Measurements from ENCODE around the gene CACNG7. TPM values are rescaled to one million over a fixed set of nuclear protein-coding genes. Genes with fewer than 3 reads are reported as not detected.
A peak's percentile ranks its signal among the peaks of the same experiment; 100 is the strongest.

CACNG7 gene
- total RNA-seq, 2 donors from 2014 or later: not detected

DNA sequence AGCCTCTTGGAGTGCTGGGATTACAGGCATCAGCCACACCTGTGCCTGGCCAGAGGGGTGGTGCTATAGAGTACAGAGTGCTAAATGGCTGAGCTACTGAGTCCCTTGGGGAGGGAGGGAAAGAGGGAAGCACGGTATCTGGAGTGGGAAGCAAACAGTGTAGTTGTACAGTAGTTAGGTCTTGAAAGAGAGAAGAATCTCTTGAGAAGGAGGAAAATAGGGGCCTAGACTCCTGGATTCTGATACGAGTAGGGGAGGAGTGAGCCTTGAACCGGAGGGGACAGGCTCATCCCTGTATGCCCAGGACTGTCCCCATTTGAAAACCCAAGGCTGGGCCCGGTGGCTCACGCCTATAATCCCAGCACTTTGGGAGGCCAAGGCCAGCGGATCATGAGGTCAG, 36.3 kb upstream of the CACNG7 start:
- peaks cover 10% of the 10 kb centered on the region for H3K36me3 Mint-ChIP-seq
- no peaks in the 10 kb centered on the region for H3K27me3 Mint-ChIP-seq
- DNase-seq (ENCODE audit: low spot score) (no peak), ATAC-seq (no peak)
- H3K4me1 Mint-ChIP-seq (ENCODE audit: low read depth in 2 of 2): peaks cover 38 to 40% of the 10 kb centered on the region in 2 donors
- H3K4me3 Mint-ChIP-seq: no peak overlapping the region
- H3K9me3 Mint-ChIP-seq: no peaks in the 10 kb centered on the region
- no peak overlapping the region for H3K27ac Mint-ChIP-seq

DNA sequence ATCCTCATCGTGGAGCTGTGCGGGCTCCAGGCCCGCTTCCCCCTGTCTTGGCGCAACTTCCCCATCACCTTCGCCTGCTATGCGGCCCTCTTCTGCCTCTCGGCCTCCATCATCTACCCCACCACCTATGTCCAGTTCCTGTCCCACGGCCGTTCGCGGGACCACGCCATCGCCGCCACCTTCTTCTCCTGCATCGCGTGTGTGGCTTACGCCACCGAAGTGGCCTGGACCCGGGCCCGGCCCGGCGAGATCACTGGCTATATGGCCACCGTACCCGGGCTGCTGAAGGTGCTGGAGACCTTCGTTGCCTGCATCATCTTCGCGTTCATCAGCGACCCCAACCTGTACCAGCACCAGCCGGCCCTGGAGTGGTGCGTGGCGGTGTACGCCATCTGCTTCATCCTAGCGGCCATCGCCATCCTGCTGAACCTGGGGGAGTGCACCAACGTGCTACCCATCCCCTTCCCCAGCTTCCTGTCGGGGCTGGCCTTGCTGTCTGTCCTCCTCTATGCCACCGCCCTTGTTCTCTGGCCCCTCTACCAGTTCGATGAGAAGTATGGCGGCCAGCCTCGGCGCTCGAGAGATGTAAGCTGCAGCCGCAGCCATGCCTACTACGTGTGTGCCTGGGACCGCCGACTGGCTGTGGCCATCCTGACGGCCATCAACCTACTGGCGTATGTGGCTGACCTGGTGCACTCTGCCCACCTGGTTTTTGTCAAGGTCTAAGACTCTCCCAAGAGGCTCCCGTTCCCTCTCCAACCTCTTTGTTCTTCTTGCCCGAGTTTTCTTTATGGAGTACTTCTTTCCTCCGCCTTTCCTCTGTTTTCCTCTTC, 35.1 kb upstream of the CACNG7 start:
- H3K4me3 Mint-ChIP-seq: peak overlapping the region; percentile 38
- no peaks in the 10 kb centered on the region for H3K27me3 Mint-ChIP-seq
- no peaks in the 10 kb centered on the region for H3K9me3 Mint-ChIP-seq
- peaks cover 10% of the 10 kb centered on the region for H3K36me3 Mint-ChIP-seq
- H3K4me1 Mint-ChIP-seq (ENCODE audit: low read depth in 2 of 2): peaks cover 33% of the 10 kb centered on the region in 2 donors
- DNase-seq (ENCODE audit: low spot score) (no peak), ATAC-seq (no peak)
- peak overlapping the region; percentile 9 to 39 for H3K27ac Mint-ChIP-seq

DNA sequence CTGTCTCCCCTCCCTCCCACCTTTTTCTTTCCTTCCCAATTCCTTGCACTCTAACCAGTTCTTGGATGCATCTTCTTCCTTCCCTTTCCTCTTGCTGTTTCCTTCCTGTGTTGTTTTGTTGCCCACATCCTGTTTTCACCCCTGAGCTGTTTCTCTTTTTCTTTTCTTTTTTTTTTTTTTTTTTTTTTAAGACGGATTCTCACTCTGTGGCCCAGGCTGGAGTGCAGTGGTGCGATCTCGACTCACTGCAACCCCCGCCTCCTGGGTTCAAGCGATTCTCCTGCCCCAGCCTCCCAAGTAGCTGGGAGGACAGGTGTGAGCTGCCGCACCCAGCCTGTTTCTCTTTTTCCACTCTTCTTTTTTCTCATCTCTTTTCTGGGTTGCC, 34.5 kb upstream of the CACNG7 start:
- DNase-seq (ENCODE audit: low spot score): no peak
- peak overlapping the region; percentile 38 for H3K4me3 Mint-ChIP-seq

DNA sequence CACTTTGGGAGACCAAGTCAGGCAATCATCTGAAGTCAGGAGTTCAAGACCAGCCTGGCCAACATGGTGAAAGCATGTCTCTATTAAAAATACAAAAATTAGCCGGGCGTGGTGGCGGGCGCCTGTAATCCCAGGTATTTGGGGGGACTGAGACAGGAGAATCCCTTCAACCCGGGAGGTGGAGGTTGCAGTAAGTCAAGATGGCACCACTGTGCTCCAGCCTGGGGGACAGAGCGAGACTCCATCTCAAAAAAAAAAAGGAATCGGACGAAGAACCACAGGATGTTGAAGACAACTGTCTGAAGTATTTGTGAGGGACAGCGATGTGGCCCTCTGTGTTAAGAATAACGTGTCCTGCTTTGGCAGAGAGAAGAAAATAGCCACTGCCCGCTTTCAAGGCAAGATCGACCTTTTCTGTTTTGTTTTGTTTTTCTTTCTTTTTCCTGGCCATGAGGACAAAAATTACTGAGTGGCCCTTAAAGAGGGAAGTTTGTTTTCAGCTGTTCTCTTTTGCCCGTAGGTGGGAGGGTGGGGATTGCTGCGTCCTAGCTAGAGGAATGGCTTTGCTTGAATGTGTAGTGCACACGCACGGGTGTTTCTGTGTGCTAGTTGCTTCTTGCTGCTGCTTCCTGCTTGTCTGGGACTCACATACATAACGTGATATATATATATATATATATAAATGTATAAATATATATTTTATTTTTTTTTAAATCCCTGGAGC, 33.3 kb upstream of the CACNG7 start:
- H3K4me1 Mint-ChIP-seq (ENCODE audit: low read depth in 2 of 2): peaks cover 28 to 30% of the 10 kb centered on the region in 2 donors
- no peaks in the 10 kb centered on the region for H3K27me3 Mint-ChIP-seq
- H3K36me3 Mint-ChIP-seq: peaks cover 10% of the 10 kb centered on the region
- no peak for ATAC-seq
- no peak overlapping the region for H3K27ac Mint-ChIP-seq
- DNase-seq (ENCODE audit: low spot score): no peak
- no peak overlapping the region for H3K4me3 Mint-ChIP-seq
- no peaks in the 10 kb centered on the region for H3K9me3 Mint-ChIP-seq

More for the DNA sequence above, 34.5 kb upstream of the CACNG7 start:
- no peak for ATAC-seq
- Mint-ChIP-seq H3K36me3 (peaks cover 10% of the 10 kb centered on the region), H3K27me3 (no peaks in the 10 kb centered on the region), H3K4me1 (ENCODE audit: low read depth in 2 of 2) (peaks cover 33 to 34% of the 10 kb centered on the region in 2 donors), H3K27ac (peak overlapping the region; percentile 9 to 39), H3K9me3 (no peaks in the 10 kb centered on the region)

DNA sequence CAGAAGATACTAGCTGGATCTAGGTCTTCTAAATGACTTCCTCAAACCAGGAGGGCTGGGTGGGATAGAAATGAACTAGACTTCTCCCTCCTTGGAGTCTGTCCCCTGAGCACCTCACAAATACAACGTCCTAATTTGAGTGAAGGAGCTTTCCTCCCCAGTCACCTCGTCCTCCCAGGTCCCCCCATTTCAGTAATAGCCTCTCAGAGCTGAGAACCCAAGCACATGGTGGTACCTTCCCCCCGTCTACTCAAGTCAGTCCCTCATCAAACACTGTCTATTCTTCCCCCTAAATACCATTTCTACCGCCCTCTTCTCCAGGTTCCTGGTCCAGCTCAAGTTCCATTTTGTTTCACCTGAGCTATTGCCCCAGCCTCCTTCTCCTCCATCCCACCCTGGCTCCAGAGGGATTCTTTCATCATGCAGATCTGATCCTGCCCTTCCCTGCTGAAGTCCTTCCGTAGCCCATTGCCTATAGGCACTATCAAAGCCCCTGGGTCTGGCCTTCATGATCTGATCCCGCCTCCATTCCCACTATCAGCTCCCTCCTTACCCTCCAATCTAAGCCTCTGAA, 32.3 kb upstream of the CACNG7 start:
- ATAC-seq (no peak), DNase-seq (ENCODE audit: low spot score) (no peak)
- H3K27ac Mint-ChIP-seq: no peak overlapping the region
- H3K27me3 Mint-ChIP-seq: no peaks in the 10 kb centered on the region
- peaks cover 10% of the 10 kb centered on the region for H3K36me3 Mint-ChIP-seq
- H3K4me1 Mint-ChIP-seq (ENCODE audit: low read depth in 2 of 2): peaks cover 18 to 24% of the 10 kb centered on the region in 2 donors
- H3K4me3 Mint-ChIP-seq: no peak overlapping the region
- no peaks in the 10 kb centered on the region for H3K9me3 Mint-ChIP-seq

DNA sequence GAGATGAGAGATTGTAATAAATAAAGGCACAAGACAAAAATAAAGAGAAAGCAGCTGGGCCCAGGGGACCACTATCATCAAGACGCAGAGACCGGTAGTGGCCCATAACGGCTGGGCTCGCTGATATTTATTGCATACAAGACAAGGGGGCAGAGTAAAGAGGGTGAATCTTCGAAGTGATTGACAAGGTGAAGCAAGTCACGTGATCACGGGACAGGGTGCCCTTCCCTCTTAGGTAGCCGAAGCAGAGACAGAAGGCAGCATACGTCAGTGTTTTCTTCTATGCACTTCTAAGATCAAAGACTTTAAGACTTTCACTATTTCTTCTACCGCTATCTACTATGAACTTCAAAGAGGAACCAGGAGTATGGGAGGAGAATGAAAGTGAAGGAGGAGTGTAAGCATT, 31.7 kb upstream of the CACNG7 start:
- Mint-ChIP-seq H3K36me3 (peaks cover 10% of the 10 kb centered on the region), H3K4me3 (no peak overlapping the region), H3K4me1 (ENCODE audit: low read depth in 2 of 2) (peaks cover 17 to 24% of the 10 kb centered on the region in 2 donors), H3K27me3 (no peaks in the 10 kb centered on the region), H3K27ac (no peak overlapping the region), H3K9me3 (no peaks in the 10 kb centered on the region)
- DNase-seq (ENCODE audit: low spot score) (no peak), ATAC-seq (no peak)

DNA sequence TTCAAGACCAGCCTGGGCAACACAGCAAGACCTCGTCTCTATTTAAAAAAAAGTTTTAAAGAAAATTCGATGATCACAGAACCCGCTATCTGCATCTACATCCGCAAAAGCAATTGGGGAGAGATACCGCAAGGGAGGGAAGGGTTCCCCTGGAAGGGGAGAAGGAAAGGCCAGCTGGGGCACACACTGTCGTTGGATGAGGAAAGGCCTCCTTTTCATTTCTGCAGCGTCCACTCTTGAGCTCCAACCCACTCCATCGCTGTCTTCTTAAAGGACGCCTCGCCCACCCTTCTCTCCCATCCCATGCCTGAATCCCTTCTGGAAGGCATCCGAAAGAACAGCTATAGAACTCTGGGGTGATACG, 30.3 kb upstream of the CACNG7 start:
- H3K36me3 Mint-ChIP-seq: peaks cover 10% of the 10 kb centered on the region
- H3K9me3 Mint-ChIP-seq: no peaks in the 10 kb centered on the region
- no peak for ATAC-seq
- H3K27ac Mint-ChIP-seq: no peak overlapping the region
- peaks cover 5 to 6% of the 10 kb centered on the region in 2 donors for H3K27me3 Mint-ChIP-seq
- H3K4me1 Mint-ChIP-seq (ENCODE audit: low read depth in 2 of 2): peaks cover 17 to 24% of the 10 kb centered on the region in 2 donors
- no peak overlapping the region for H3K4me3 Mint-ChIP-seq
- DNase-seq (ENCODE audit: low spot score): no peak

DNA sequence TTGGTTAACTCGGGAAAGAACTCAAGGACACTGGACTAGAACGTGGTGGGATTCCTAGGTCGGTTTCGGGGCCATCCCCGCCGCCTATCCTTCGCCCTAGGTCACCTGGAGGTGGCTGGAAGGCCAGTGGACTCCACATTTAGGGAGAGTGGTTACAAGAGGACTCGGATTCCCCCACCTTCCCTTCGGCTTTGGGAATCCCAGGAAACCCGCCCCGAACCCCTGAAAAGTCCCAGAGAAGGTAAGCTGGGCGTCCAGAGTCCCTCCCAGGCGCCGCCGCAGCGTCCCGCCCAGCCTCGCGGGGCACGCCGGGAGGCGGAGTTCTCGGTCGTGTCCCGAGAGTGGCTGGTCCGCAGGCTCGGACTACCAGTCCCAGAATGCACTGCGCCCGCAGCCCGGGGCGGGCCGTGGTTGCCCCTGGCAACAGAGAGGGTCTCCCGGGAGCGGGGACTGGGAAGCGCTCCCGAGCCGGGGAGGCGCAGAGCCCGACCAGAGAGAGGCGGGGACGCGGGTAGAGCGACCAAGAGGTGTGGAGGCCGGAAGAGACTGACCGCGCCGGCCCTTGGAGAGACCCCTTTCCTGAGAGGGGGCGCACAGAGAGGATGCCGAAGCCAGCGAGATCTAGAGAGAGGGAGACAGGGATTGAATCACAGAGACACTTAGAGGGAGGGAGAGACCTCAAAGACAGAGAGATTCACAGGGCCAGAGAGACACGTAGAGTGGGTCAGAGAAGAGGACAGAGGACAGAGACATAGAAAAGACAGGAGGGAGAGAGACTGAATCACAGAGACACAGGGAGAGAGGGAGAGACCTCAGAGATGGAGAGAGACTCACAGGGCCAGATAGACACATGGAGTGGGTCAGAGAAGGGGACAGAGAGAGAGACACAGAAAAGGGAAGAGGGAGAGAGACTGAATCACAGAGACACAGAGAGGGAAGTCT, 29.7 kb upstream of the CACNG7 start:
- Mint-ChIP-seq H3K4me3 (no peak overlapping the region), H3K27ac (no peak overlapping the region)
- DNase-seq (ENCODE audit: low spot score): peak; percentile 92

DNA sequence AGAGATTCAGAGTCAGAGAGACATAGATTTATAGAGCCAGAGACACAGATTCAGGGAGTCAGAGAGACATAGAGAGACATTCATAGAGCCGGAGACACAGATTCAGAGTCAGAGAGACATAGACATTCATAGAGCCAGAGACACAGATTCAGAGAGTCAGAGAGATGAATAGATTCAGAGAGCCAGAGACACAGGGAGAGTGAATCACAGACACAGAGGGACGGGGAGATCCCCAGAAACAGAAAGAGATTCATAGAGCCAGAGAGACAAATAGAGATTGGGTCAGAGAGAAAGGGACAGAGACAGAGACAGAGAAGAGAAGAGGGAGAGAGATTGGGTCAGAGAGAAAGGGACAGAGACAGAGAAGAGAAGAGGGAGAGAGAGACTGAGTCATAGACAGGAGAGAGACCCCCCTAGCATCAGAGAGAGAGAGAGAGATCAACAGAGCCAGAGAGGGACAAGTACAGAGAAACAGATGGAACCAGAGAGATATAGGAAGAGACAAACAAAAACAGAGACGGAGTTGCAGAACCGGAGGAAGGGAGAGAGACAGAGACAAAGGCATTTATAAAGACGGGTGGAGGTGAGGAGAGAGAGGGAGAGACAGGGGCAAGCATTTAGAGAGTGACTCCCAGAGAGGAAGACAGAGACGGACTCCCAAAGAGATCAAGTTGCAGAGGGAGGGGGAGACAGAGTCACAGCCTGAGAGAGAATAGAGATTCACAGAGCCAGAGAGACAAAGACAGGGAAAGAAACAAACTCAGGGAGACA, 28.2 kb upstream of the CACNG7 start:
- ATAC-seq (no peak), DNase-seq (ENCODE audit: low spot score) (no peak)
- Mint-ChIP-seq H3K4me3 (no peak overlapping the region), H3K4me1 (ENCODE audit: low read depth in 2 of 2) (peaks cover 6 to 14% of the 10 kb centered on the region in 2 donors), H3K27ac (no peak overlapping the region), H3K36me3 (no peaks in the 10 kb centered on the region), H3K27me3 (peaks cover 16 to 18% of the 10 kb centered on the region in 2 donors), H3K9me3 (no peaks in the 10 kb centered on the region)

More for the DNA sequence above, 29.7 kb upstream of the CACNG7 start:
- no peaks in the 10 kb centered on the region for H3K9me3 Mint-ChIP-seq
- H3K4me1 Mint-ChIP-seq (ENCODE audit: low read depth in 2 of 2): peaks cover 13 to 20% of the 10 kb centered on the region in 2 donors
- H3K27me3 Mint-ChIP-seq: peaks cover 11% of the 10 kb centered on the region in 2 donors
- peaks cover 5% of the 10 kb centered on the region for H3K36me3 Mint-ChIP-seq
- peak; percentile 97 to 99 for ATAC-seq

DNA sequence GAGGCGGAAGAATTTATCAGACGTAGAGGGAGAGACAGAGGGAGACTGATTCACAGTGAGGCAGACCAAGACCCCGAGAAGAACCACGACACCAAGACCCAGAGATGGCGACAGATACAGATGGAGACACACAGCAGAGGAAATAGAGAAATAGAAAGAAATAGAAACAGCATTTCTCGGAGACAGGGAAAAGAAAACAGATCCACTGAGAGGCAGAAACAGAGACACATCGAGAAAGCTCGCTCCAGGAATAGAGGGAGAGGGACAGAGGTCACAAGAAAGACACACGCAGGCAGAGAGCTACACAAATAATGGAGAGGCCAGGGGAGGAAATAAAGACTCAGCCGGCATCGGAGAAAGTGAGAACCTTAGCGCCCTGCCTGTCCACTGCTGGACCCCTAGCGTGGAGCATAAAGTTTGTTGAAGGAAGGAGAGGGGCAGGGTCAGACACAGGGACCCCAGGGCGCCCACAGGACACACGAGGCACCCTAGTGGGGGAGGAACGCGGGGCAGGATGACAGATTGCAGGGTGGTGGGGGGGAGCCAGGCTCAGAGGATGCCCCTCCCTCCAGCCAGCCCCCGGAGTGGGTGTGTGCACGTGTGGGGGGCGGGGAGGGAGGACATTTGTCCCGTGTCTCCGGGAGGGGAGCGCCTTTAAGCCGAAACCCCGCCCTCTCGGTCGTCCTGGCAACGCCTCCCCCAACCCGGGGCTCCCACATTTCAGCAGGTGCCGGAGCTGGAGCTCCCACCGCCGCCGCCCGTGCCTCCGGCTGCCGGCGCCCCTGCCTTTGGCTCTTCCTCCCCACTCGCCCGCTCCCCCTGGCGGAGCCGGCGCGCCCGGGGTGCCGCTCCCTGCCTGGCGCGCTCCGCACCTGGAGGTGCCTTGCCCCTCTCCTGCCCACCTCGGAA, 27.3 kb upstream of the CACNG7 start, which contains the start of gene PRKCG:
PRKCG (plus strand) TSS at position 716 of the 909 bp plus-strand sequence. CDS start 298 bp downstream, outside the sequence.
- peak; percentile 30 to 43 for ATAC-seq
- H3K4me3 Mint-ChIP-seq: no peak within 1 kb of the TSS
- H3K36me3 Mint-ChIP-seq: no peaks in the 10 kb centered on the region
- no peak for DNase-seq (ENCODE audit: low spot score)
- peaks cover 6 to 12% of the 10 kb centered on the region in 2 donors for H3K4me1 Mint-ChIP-seq (ENCODE audit: low read depth in 2 of 2)
- no peaks in the 10 kb centered on the region for H3K9me3 Mint-ChIP-seq
- peaks cover 16 to 18% of the 10 kb centered on the region in 2 donors for H3K27me3 Mint-ChIP-seq
- H3K27ac Mint-ChIP-seq: no peak within 1 kb of the TSS

DNA sequence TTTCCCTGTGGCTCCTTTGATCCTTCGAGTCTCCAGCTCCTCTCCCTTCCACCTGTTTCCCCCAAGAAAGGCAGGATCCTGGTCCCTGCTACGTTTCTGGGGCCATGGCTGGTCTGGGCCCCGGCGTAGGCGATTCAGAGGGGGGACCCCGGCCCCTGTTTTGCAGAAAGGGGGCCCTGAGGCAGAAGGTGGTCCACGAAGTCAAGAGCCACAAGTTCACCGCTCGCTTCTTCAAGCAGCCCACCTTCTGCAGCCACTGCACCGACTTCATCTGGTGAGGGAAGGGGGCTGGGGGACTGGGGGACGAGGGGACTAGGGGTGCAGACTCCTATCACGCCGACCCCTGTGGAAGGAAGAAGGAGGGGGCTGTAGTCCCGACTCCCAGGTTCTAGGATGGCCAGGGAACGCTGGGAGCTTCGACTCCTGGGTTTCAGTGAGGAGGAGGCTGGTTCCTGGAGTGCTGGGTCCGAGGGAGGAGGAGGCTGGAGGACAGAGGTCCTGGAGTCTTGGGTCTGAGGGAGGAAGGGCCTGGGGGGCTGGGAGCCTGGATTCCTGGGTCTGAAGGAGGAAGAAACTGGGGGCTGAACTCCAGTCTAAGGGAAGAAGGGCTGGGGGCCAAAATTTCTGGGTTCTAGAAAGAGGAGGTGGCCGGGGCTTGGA, 26.6 kb upstream of the CACNG7 start:
- ATAC-seq (no peak), DNase-seq (ENCODE audit: low spot score) (no peak)
- Mint-ChIP-seq H3K9me3 (no peaks in the 10 kb centered on the region), H3K27me3 (peaks cover 16 to 18% of the 10 kb centered on the region in 2 donors), H3K27ac (no peak overlapping the region), H3K4me3 (no peak overlapping the region), H3K36me3 (no peaks in the 10 kb centered on the region), H3K4me1 (ENCODE audit: low read depth in 2 of 2) (peaks cover 6 to 8% of the 10 kb centered on the region in 2 donors)
